Transverse colon (tissue), 4 donors: Measurements from ENCODE around the gene MRPL48. TPM values are rescaled to one million over a fixed set of nuclear protein-coding genes. Genes with fewer than 3 reads are reported as not detected.

Experiments
- DNase-seq: peaks from one replicate; pipeline ENCODE4 v3.0.0-alpha.2; 2019
- H3K27ac ChIP-seq, 4 donors: fragments of 200-600 bp; sonication (generic); 2 replicates each; pipeline ENCODE4 v1.5.1; 2016 to 2018; ENCODE audit warnings: inconsistent platforms in 4 of 4
- H3K27me3 ChIP-seq: fragments of 200-600 bp; sonication (generic); 2 replicates; pipeline ENCODE4 v1.5.1; 2017; ENCODE audit warnings: inconsistent platforms
- H3K36me3 ChIP-seq, 4 donors: fragments of 200-600 bp; sonication (generic); 2 replicates each; pipeline ENCODE4 v1.5.1; 2017 to 2019; ENCODE audit warnings: inconsistent platforms in 4 of 4
- H3K4me1 ChIP-seq, 4 donors: fragments of 200-600 bp; sonication (generic); 2 replicates each; pipeline ENCODE4 v1.5.1; 2017 to 2020; ENCODE audit warnings: inconsistent platforms in 4 of 4
- H3K4me3 ChIP-seq, 4 donors: fragments of 200-600 bp; sonication (generic); 1 replicate in 1 of 4; 2 replicates in 3 of 4; pipeline versions ENCODE4 v1.5.1 to v1.6.1; 2017 to 2019; ENCODE audit warnings: inconsistent platforms in 4 of 4
- H3K9me3 ChIP-seq, 2 donors: fragments of 200-600 bp; sonication (generic); 2 replicates each; pipeline ENCODE4 v1.5.1; 2017 to 2019; ENCODE audit warnings: inconsistent platforms in 2 of 2
- EP300 ChIP-seq: sonication (generic); formaldehyde crosslinking; IDR thresholded peaks from one replicate; pipeline ENCODE4 v1.6.1; 2017; ENCODE audit warnings: antibody characterized with exemption, low read depth
- POLR2A ChIP-seq: fragments of 450-650 bp; IDR thresholded peaks from one replicate; pipeline ENCODE4 v1.6.1; 2016; ENCODE audit warnings: antibody characterized with exemption, mild to moderate bottlenecking, moderate library complexity
- POLR2AphosphoS5 ChIP-seq, 3 donors: sonication (generic); formaldehyde crosslinking; IDR thresholded peaks; one replicate each; pipeline ENCODE4 v1.6.1; 2016; ENCODE audit warnings: antibody characterized with exemption in 3 of 3
- WGBS, 2 donors: methylation state at CpG; one replicate each; pipeline ENCODE4 v1.1.5; 2018; ENCODE audit warnings: low coverage in 1 of 2; 5-methylcytosine and 5-hydroxymethylcytosine counted together
- in situ Hi-C, 4 donors: fragments of 200-750 bp; cut with MboI; loops; one replicate each; pipeline versions ENCODE4 v1.15.0 to v1.15.1; 2017; ENCODE audit warnings: low sequenced_read_pairs in 3 of 4, low pct_ligation_motif_present in 1 of 4, low pct_unique_long_range_greater_than_20kb in 1 of 4
- intact Hi-C: fragments of 100-400 bp; cut with DNase I; formaldehyde crosslinking; loops from one replicate; pipeline ENCODE4 v1.15.1; 2023; ENCODE audit warnings: low total_unique reads
- total RNA-seq, 4 donors: library from RNA; depleted of rRNA; stranded (reverse); fragments of >200 nt; gene quantifications; one replicate each; pipeline ENCODE4 v1.1.0, GENCODE V29; 2016
- TF ChIP-seq, protein P1 (sequence below), 5 experiments: fragments of 200-600 bp in 3 of 5; fragments of 450-650 bp in 2 of 5; sonication (generic) in 3 of 5; IDR thresholded peaks; 1 replicate in 2 of 5; 2 replicates in 3 of 5; pipeline ENCODE4 v1.5.1; 2016 to 2017; ENCODE audit warnings: antibody characterized with exemption in 5 of 5, inconsistent platforms in 3 of 5, mild to moderate bottlenecking in 2 of 5, moderate library complexity in 1 of 5

The MRPL48 gene
- total RNA-seq, 4 donors from 2014 or later: 10.5 to 21.1 (median 21.0) TPM; not detected in 1

DNA sequence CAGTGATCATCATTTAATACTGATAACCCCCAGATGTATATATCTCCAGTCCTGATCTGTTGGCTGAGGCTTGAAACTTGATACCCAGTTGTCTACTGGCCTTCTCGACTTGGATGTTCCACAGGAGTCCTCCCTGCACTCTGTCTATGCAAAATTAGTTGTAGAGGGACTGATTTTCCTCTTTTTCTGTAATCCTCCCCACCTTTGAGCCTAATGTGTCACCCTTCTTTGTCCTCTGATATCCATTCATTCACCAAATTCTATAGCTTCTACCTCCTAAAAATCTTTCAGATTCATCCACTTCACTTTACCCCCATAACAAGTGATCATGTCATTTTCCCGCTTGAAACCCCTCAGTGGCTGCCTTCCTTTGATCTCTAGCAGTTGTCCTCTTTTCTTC is 72.5 kb downstream of the MRPL48 start:
- intact Hi-C loops (no loop called here), in situ Hi-C loops (no loop called here)
- DNase-seq: no peak
- Histone ChIP-seq H3K27ac (no peak overlapping the region), H3K27me3 (no peaks in the 10 kb centered on the region), H3K9me3 (no peaks in the 10 kb centered on the region), H3K4me1 (no peaks in the 10 kb centered on the region), H3K36me3 (peaks cover 0 to 20% (median 2%) of the 10 kb centered on the region in 4 donors), H3K4me3 (no peak overlapping the region)
- 94 to 100% methylated on average over 1 to 2 of the region's 2 CpGs for WGBS, 2 donors
- TF ChIP-seq POLR2A (no peak), POLR2AphosphoS5 (IDR thresholded peaks at IDR 0.05) (no peak), EP300 (no peak)
- TF ChIP-seq, protein P1, sequence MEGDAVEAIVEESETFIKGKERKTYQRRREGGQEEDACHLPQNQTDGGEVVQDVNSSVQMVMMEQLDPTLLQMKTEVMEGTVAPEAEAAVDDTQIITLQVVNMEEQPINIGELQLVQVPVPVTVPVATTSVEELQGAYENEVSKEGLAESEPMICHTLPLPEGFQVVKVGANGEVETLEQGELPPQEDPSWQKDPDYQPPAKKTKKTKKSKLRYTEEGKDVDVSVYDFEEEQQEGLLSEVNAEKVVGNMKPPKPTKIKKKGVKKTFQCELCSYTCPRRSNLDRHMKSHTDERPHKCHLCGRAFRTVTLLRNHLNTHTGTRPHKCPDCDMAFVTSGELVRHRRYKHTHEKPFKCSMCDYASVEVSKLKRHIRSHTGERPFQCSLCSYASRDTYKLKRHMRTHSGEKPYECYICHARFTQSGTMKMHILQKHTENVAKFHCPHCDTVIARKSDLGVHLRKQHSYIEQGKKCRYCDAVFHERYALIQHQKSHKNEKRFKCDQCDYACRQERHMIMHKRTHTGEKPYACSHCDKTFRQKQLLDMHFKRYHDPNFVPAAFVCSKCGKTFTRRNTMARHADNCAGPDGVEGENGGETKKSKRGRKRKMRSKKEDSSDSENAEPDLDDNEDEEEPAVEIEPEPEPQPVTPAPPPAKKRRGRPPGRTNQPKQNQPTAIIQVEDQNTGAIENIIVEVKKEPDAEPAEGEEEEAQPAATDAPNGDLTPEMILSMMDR (IDR thresholded peaks at IDR 0.05): no peak

DNA sequence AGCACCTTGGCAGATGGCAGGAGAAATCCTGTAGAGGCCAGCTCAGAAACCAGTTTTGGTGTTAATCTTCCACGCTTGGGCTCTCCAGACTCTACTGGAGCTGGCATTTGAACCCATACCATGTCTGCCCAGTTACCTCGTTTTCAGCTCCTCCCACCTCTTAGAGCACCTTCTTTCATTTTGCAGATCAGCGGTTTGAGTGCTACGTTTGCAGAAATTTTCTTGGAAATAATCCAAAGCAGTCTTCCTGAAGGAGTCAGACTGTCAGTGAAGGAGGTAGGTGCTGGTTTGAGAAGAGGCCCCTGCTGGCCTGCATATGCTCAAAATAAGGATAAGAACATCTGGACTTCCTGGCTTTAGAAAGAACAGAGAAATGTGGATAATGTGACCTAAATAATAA is 75.3 kb downstream of the MRPL48 start:
- TF ChIP-seq POLR2A: no peak
- TF ChIP-seq POLR2AphosphoS5 (IDR thresholded peaks at IDR 0.05): no peak
- TF ChIP-seq, protein P1 (IDR thresholded peaks at IDR 0.05): no peak
- no peak for TF ChIP-seq EP300
- WGBS, 2 donors: 70 to 81% methylated on average over 3 to 4 of the region's 4 CpGs
- no peak for DNase-seq
- intact Hi-C loops (no loop called here), in situ Hi-C loops (no loop called here)
- no peaks in the 10 kb centered on the region for H3K9me3 ChIP-seq
- H3K27me3 ChIP-seq: no peaks in the 10 kb centered on the region
- no peak overlapping the region for H3K27ac ChIP-seq
- H3K4me1 ChIP-seq: peaks cover 0 to 12% (median 2%) of the 10 kb centered on the region in 4 donors
- H3K4me3 ChIP-seq: no peak overlapping the region
- H3K36me3 ChIP-seq: peaks cover 0 to 21% (median 2%) of the 10 kb centered on the region in 4 donors

DNA sequence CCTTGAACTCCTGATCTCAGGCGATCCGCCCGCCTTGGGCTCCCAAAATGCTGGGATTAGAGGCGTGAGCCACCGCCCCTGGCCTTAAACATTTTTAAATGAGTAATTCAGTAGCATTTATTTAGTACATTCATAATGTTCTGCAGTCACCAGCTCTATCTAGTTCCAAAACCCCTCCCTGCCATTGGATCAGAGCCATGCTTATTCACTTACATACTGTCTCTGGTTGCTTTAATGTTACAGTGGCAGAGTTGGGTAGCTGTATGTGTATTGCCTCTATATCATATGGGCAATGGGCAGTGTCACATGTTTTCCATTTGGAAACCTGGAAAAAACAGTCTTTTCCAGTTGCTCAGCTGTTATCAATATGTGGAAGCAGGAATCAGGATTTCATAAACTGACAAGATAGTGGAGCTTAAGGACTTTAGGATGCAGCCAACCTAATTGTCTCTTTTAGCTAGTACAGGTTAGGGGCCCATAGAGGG is 78.5 kb downstream of the MRPL48 start:
- peaks cover 0 to 37% (median 5%) of the 10 kb centered on the region in 4 donors for H3K4me1 ChIP-seq
- no peaks in the 10 kb centered on the region for H3K9me3 ChIP-seq
- H3K27me3 ChIP-seq: no peaks in the 10 kb centered on the region
- intact Hi-C loops: no loop called here
- 80 to 87% methylated on average over 1 to 5 of the region's 5 CpGs for WGBS, 2 donors
- H3K36me3 ChIP-seq: peaks cover 0 to 13% (median 2%) of the 10 kb centered on the region in 4 donors
- DNase-seq: no peak
- H3K27ac ChIP-seq: peak overlapping the region in 3 of 4 donors; percentile 34 to 53 (median 52)
- TF ChIP-seq EP300 (no peak), POLR2A (no peak)
- TF ChIP-seq, protein P1 (IDR thresholded peaks at IDR 0.05): no peak
- H3K4me3 ChIP-seq: no peak overlapping the region
- in situ Hi-C loops: no loop called here

DNA sequence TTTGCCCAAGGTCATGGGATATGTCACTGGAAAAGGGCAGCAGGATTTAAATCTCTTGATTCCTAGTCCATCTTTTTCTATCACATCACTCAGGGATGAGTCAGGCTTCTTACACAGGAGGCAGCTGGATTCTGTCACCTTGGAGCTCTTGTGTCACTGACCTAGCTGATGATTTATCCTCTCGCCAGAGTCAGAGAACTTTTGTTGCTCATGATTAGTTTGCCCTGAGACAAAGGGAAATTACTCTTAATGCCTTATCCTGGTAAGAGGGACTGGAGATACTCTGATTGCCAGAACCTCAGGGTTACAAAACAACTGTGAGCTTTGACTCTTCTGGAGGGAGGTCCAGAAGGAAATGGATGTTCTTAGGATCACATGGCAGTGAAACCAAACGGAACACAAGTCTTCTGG is 78.9 kb downstream of the MRPL48 start:
- peak; percentile 21 for DNase-seq
- H3K9me3 ChIP-seq: no peaks in the 10 kb centered on the region
- peaks cover 0 to 37% (median 5%) of the 10 kb centered on the region in 4 donors for H3K4me1 ChIP-seq
- no peaks in the 10 kb centered on the region for H3K27me3 ChIP-seq
- no peak overlapping the region for H3K4me3 ChIP-seq
- 74% methylated on average over 2 of the region's 2 CpGs; no CpG with 5 or more reads in 1 of the 2 donors for WGBS, 2 donors
- TF ChIP-seq, protein P1 (IDR thresholded peaks at IDR 0.05): no peak
- peak in 2 of 3 donors; percentile 74 to 83 for TF ChIP-seq POLR2AphosphoS5 (IDR thresholded peaks at IDR 0.05)
- in situ Hi-C loops (no loop called here), intact Hi-C loops (no loop called here)
- peak overlapping the region; percentile 32 to 53 (median 43) for H3K27ac ChIP-seq
- H3K36me3 ChIP-seq: peaks cover 0 to 13% (median 1%) of the 10 kb centered on the region in 4 donors
